Trophoblast cell (in vitro differentiated cells and primary cell): ENCODE results near the gene LCT.

Experiments used
- DNase-seq, 2 donors: peaks; one replicate each; pipeline ENCODE4 v3.0.0-alpha.2; 2016
- H2AFZ ChIP-seq: 2 replicates; pipeline ENCODE4 v1.6.1; 2013; ENCODE audit warnings: low read length, moderate library complexity, mild to moderate bottlenecking; ENCODE audit not compliant: insufficient read depth, poor library complexity
- H2AK5ac ChIP-seq: 2 replicates; pipeline ENCODE4 v1.6.1; 2013; ENCODE audit warnings: mild to moderate bottlenecking, low read length
- H2BK120ac ChIP-seq: 2 replicates; pipeline ENCODE4 v1.6.1; 2013; ENCODE audit warnings: low read length, mild to moderate bottlenecking, moderate library complexity; ENCODE audit not compliant: insufficient read depth, poor library complexity
- H2BK12ac ChIP-seq: 2 replicates; pipeline ENCODE4 v1.6.1; 2013; ENCODE audit warnings: mild to moderate bottlenecking, low read length, moderate library complexity
- H2BK5ac ChIP-seq: 2 replicates; pipeline ENCODE4 v1.6.1; 2013; ENCODE audit warnings: low read length, low read depth, moderate library complexity, mild to moderate bottlenecking; ENCODE audit not compliant: poor library complexity
- H3K14ac ChIP-seq: 2 replicates; pipeline ENCODE4 v1.6.1; 2013; ENCODE audit warnings: mild to moderate bottlenecking, low read length
- H3K18ac ChIP-seq: 2 replicates; pipeline ENCODE4 v1.6.1; 2013; ENCODE audit warnings: mild to moderate bottlenecking, low read length
- H3K23ac ChIP-seq: 2 replicates; pipeline ENCODE4 v1.6.1; 2013; ENCODE audit warnings: low read length
- H3K27ac ChIP-seq: 2 replicates; pipeline ENCODE4 v1.5.1; 2013; ENCODE audit warnings: low read depth, mild to moderate bottlenecking, inconsistent platforms, low read length, moderate library complexity
- H3K27me3 ChIP-seq: 2 replicates; pipeline ENCODE4 v1.6.1; 2013; ENCODE audit warnings: inconsistent platforms, mild to moderate bottlenecking, low read length, moderate library complexity; ENCODE audit not compliant: insufficient read depth
- H3K36me3 ChIP-seq, 2 experiments: 1 replicate in 1 of 2; 2 replicates in 1 of 2; pipeline ENCODE4 v1.6.1; 2013; ENCODE audit warnings: low read length in 2 of 2, mild to moderate bottlenecking in 2 of 2, moderate library complexity in 1 of 2; ENCODE audit not compliant: insufficient read depth in 2 of 2, control insufficient read depth in 1 of 2
- H3K4ac ChIP-seq: 2 replicates; pipeline ENCODE4 v1.6.1; 2013; ENCODE audit warnings: low read depth, mild to moderate bottlenecking, low read length, moderate library complexity
- H3K4me1 ChIP-seq, 2 experiments: 1 replicate in 1 of 2; 2 replicates in 1 of 2; pipeline ENCODE4 v1.6.1; 2013; ENCODE audit warnings: low read length in 2 of 2, mild to moderate bottlenecking in 2 of 2, moderate library complexity in 1 of 2; ENCODE audit not compliant: insufficient read depth in 2 of 2, control insufficient read depth in 1 of 2
- H3K4me2 ChIP-seq: 2 replicates; pipeline ENCODE4 v1.6.1; 2013; ENCODE audit warnings: inconsistent platforms, mild to moderate bottlenecking, low read length, moderate library complexity
- H3K4me3 ChIP-seq: 2 replicates; pipeline ENCODE4 v1.5.1; 2013; ENCODE audit warnings: mild to moderate bottlenecking, low read depth, low read length, inconsistent platforms
- H3K79me1 ChIP-seq: one replicate; pipeline ENCODE4 v1.6.1; 2013; ENCODE audit warnings: low read length
- H3K79me2 ChIP-seq: 2 replicates; pipeline ENCODE4 v1.6.1; 2013; ENCODE audit warnings: low read length, mild to moderate bottlenecking; ENCODE audit not compliant: control insufficient read depth, insufficient read depth, poor library complexity
- H3K9ac ChIP-seq: 2 replicates; pipeline ENCODE4 v1.6.1; 2013; ENCODE audit warnings: mild to moderate bottlenecking, low read length
- H3K9me3 ChIP-seq: 2 replicates; pipeline ENCODE4 v1.6.1; 2013; ENCODE audit warnings: low read depth, mild to moderate bottlenecking, control low read depth, inconsistent platforms, low read length; ENCODE audit not compliant: insufficient read depth
- H4K12ac ChIP-seq: 2 replicates; pipeline ENCODE4 v1.6.1; 2013; ENCODE audit warnings: low read depth, mild to moderate bottlenecking, low read length, moderate library complexity
- H4K8ac ChIP-seq: 2 replicates; pipeline ENCODE4 v1.6.1; 2013; ENCODE audit warnings: low read depth, mild to moderate bottlenecking, low read length, moderate library complexity
- H4K91ac ChIP-seq: one replicate; pipeline ENCODE4 v1.6.1; 2013; ENCODE audit warnings: low read depth, mild to moderate bottlenecking, low read length, moderate library complexity
- WGBS: extraction: QIAGEN DNeasy Blood & Tissue Kit; methylation state at CpG from one replicate; pipeline ENCODE4 v1.1.7; 2013; ENCODE audit warnings: missing lambda C conversion rate; ENCODE audit not compliant: insufficient read length, insufficient coverage; ENCODE audit errors: extremely low coverage; 5-methylcytosine and 5-hydroxymethylcytosine counted together

LCT gene

DNA sequence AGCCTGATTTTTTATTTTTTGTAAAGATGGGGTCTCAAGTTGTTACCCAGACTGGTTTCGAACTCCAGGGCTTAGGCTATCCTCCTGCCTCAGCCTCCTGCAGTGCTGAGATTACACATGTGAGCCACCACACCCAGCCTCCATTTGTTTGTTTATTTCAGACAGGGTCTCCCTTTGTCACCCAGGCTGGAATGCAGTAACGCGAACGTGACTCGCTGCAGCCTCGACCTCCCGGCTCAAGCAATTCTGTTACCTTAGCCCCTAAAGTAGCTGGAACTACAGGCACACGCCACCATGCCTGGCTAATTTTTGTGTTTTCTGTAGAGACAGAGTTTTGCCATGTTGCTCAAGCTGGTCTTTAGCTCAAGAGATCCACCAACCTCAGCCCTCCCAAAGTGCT is 68.1 kb downstream of the LCT start:
- Histone ChIP-seq H3K18ac (no peak overlapping the region), H3K27ac (no peak overlapping the region), H3K79me1 (no peaks in the 10 kb centered on the region), H3K14ac (no peak overlapping the region), H3K23ac (no peak overlapping the region), H3K9ac (no peak overlapping the region), H3K4me3 (no peak overlapping the region), H3K4me1 (peaks cover 2 to 5% of the 10 kb centered on the region in 2 experiments), H3K4ac (no peak overlapping the region), H3K79me2 (no peaks in the 10 kb centered on the region), H4K12ac (no peak overlapping the region), H4K8ac (no peak overlapping the region), H2BK12ac (no peak overlapping the region), H3K27me3 (no peaks in the 10 kb centered on the region), H2BK120ac (no peak overlapping the region), H3K36me3 (peaks cover 38 to 40% of the 10 kb centered on the region in 2 experiments), H2AK5ac (no peak overlapping the region), H2BK5ac (no peak overlapping the region), H2AFZ (no peak overlapping the region), H3K4me2 (no peak overlapping the region), H3K9me3 (no peaks in the 10 kb centered on the region), H4K91ac (no peak overlapping the region)
- WGBS, result no CpG with 5 or more reads among the region's 8 CpGs
- no peak for DNase-seq

DNA sequence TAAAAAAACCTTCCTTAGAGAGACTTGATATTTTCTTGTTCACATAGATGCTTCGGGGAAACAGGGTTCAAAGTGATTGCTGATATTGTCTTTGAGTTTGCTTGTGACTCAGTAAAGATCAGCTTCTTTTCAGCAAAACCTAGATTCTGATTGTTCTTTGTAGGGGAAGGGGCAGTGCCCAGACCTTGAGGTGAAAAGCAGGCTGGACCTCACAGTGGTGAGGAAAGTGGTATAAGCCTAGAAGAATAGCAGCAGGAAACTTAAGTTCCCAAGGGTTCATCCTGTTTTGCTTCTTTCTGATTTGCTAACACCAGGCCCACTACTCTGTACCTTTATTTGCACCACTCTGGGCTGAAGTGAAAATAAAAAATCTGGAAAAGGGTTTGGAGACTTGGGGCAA is 74.5 kb downstream of the LCT start:
- Histone ChIP-seq H3K9me3 (no peaks in the 10 kb centered on the region), H3K4me2 (no peak overlapping the region), H3K4me1 (no peaks in the 10 kb centered on the region), H3K36me3 (peaks cover 33 to 37% of the 10 kb centered on the region in 2 experiments), H3K4ac (no peak overlapping the region), H2BK12ac (no peak overlapping the region), H3K4me3 (no peak overlapping the region), H2BK120ac (no peak overlapping the region), H3K79me1 (no peaks in the 10 kb centered on the region), H4K91ac (no peak overlapping the region), H3K27ac (no peak overlapping the region), H3K79me2 (no peaks in the 10 kb centered on the region), H3K9ac (no peak overlapping the region), H2AFZ (no peak overlapping the region), H4K8ac (no peak overlapping the region), H2AK5ac (no peak overlapping the region), H3K14ac (no peak overlapping the region), H4K12ac (no peak overlapping the region), H3K27me3 (no peaks in the 10 kb centered on the region), H3K23ac (no peak overlapping the region), H2BK5ac (no peak overlapping the region), H3K18ac (no peak overlapping the region)
- DNase-seq, result no peak
- WGBS, result no CpG with 5 or more reads among the region's 1 CpG

GRCh38 chr2:135762022-135762421 is 75.0 kb downstream of the LCT start:
- Histone ChIP-seq H2AK5ac (no peak overlapping the region), H3K23ac (no peak overlapping the region), H3K79me2 (no peaks in the 10 kb centered on the region), H3K4ac (no peak overlapping the region), H3K36me3 (peaks cover 30 to 34% of the 10 kb centered on the region in 2 experiments), H2BK5ac (no peak overlapping the region), H3K27me3 (no peaks in the 10 kb centered on the region), H3K27ac (no peak overlapping the region), H3K4me2 (no peak overlapping the region), H3K9me3 (no peaks in the 10 kb centered on the region), H3K18ac (no peak overlapping the region), H3K14ac (no peak overlapping the region), H4K8ac (no peak overlapping the region), H3K4me3 (no peak overlapping the region), H2BK120ac (no peak overlapping the region), H4K12ac (no peak overlapping the region), H3K4me1 (no peaks in the 10 kb centered on the region), H3K79me1 (no peaks in the 10 kb centered on the region), H3K9ac (no peak overlapping the region), H4K91ac (no peak overlapping the region), H2AFZ (no peak overlapping the region), H2BK12ac (no peak overlapping the region)
- no peak for DNase-seq

DNA sequence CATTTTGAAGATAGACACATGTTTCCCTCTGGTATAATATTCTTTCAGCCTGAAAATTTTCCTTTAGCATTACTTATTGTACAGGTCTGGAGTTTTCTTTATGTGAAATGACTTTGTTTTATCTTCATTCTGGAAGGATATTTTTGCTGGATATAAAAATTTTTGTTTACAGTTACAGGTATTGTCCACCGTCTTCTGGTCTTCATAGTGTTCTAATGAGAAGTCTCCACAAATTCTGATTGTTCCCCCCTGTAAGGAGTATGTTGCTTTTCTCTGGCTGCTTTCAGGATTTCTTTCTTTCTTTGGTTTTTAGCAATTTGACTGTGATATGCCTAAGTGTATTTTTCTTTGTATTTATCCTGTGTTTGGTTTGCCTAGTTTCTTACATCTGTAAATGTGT is 80.3 kb downstream of the LCT start:
- Histone ChIP-seq H3K23ac (no peak overlapping the region), H4K8ac (no peak overlapping the region), H2AFZ (no peak overlapping the region), H3K9me3 (no peaks in the 10 kb centered on the region), H3K14ac (no peak overlapping the region), H3K4me1 (no peaks in the 10 kb centered on the region), H3K9ac (no peak overlapping the region), H2BK5ac (no peak overlapping the region), H3K4me2 (no peak overlapping the region), H3K18ac (no peak overlapping the region), H2BK12ac (no peak overlapping the region), H3K4ac (no peak overlapping the region), H3K79me1 (no peaks in the 10 kb centered on the region), H2BK120ac (no peak overlapping the region), H3K36me3 (peaks cover 27 to 30% of the 10 kb centered on the region in 2 experiments), H3K27me3 (no peaks in the 10 kb centered on the region), H4K91ac (no peak overlapping the region), H4K12ac (no peak overlapping the region), H3K27ac (no peak overlapping the region), H2AK5ac (no peak overlapping the region), H3K4me3 (no peak overlapping the region), H3K79me2 (no peaks in the 10 kb centered on the region)
- WGBS, result no CpG with 5 or more reads among the region's 1 CpG
- no peak for DNase-seq
